ENCODE data around the gene LRRC59.

Gene LRRC59

GRCh38 chr17:50439008-50439407, 41.7 kb upstream of the LRRC59 start (continued):
- TF ChIP-seq PATZ1 (CRISPR knock-in tag; IDR thresholded peaks at IDR 0.05; ENCODE audit: borderline replicate concordance) (no peak), BACH2 (CRISPR knock-in tag; IDR thresholded peaks at IDR 0.05; ENCODE audit: borderline replicate concordance) (no peak), GLIS3 (CRISPR knock-in tag; IDR thresholded peaks at IDR 0.05) (no peak), ESRRG (CRISPR knock-in tag; IDR thresholded peaks at IDR 0.05) (no peak), ZFP3 (CRISPR knock-in tag; IDR thresholded peaks at IDR 0.05) (no peak)

DNA sequence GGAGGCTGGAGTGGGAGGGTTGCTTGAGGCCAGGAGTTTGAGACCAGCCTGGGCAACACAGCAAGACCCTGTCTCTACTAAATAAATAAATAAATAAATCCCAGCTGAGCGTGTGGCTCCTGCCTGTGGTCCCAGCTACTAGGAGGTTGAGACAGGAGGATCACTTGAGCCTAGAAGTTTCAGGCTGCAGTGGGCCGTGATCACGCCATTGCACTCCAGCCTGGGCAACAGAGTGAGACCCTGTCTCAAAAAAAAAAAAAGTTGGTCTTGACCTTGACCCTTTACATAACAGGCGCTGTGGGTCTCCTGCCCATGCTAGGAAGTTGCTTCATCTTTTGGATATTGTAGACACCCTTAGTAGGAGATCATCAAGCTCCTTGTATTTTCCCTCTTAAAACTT, 40.1 kb upstream of the LRRC59 start:
- ATAC-seq, result no peak
- TF ChIP-seq TOX (CRISPR knock-in tag; IDR thresholded peaks at IDR 0.05; ENCODE audit: borderline replicate concordance) (no peak), ESRRG (CRISPR knock-in tag; IDR thresholded peaks at IDR 0.05) (no peak), PATZ1 (CRISPR knock-in tag; IDR thresholded peaks at IDR 0.05; ENCODE audit: borderline replicate concordance) (no peak), CSRNP3 (CRISPR knock-in tag; IDR thresholded peaks at IDR 0.05) (no peak), OSR1 (CRISPR knock-in tag; IDR thresholded peaks at IDR 0.05) (no peak)

GRCh38 chr17:50432125-50432762, 34.9 kb upstream of the LRRC59 start:
- ATAC-seq, result no peak

DNA sequence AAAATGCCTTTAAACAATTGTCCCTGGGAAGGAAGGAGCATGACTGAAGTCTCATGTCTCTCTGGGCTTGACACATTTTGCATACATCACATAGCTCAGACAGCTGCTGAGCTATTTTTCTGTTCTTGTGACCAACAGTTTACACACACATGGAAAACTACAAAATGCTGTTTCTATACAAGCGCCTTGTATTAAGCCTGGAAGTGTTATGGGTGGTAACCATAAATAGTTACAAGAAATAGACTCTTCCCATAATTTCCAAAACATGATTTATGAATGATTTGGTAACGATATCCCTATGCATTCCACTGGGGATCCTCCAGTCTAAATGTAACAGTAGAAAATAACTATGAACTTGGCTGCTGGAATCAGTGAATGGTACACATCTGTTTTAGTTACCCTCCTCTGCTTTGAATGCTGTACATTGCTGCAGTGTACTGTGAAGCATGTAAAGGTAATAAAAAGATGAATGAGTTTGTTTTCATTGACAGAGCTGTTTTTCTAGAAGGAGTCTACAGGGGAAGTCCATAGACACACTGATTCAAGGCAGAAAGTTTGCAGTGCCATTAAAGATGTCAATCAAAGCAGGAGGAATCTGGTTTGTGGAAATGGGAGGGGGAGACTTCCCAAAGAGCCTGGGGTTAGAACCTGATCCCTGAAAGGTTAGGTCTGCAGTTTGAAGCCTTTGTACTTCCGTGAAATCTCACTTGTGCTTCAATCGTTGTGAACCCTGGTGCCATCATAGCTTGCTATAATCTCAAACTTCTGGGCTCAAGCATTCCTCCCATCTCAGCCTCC, 33.7 kb upstream of the LRRC59 start:
- no peak for ATAC-seq
- TF ChIP-seq GLIS3 (CRISPR knock-in tag; IDR thresholded peaks at IDR 0.05) (no peak), ISL1 (CRISPR knock-in tag; IDR thresholded peaks at IDR 0.05) (no peak), ARNTL (CRISPR knock-in tag; IDR thresholded peaks at IDR 0.05; ENCODE audit: borderline replicate concordance, low read depth) (no peak), ZNF70 (CRISPR knock-in tag; IDR thresholded peaks at IDR 0.05) (no peak), OSR1 (CRISPR knock-in tag; IDR thresholded peaks at IDR 0.05) (no peak), PPARA (CRISPR knock-in tag; IDR thresholded peaks at IDR 0.05; ENCODE audit: borderline replicate concordance) (no peak), ZC3H10 (CRISPR knock-in tag; IDR thresholded peaks at IDR 0.05) (no peak), TOX (CRISPR knock-in tag; IDR thresholded peaks at IDR 0.05; ENCODE audit: borderline replicate concordance) (no peak), RARB (CRISPR knock-in tag; IDR thresholded peaks at IDR 0.05) (no peak), TCF4 (CRISPR knock-in tag; IDR thresholded peaks at IDR 0.05; ENCODE audit: borderline replicate concordance) (no peak), POU6F1 (CRISPR knock-in tag; IDR thresholded peaks at IDR 0.05; ENCODE audit: borderline replicate concordance, low read depth) (no peak), ESRRG (CRISPR knock-in tag; IDR thresholded peaks at IDR 0.05) (no peak), SNAI2 (CRISPR knock-in tag; IDR thresholded peaks at IDR 0.05) (no peak), ZFP3 (CRISPR knock-in tag; IDR thresholded peaks at IDR 0.05) (no peak)
- TF ChIP-seq, protein P1, sequence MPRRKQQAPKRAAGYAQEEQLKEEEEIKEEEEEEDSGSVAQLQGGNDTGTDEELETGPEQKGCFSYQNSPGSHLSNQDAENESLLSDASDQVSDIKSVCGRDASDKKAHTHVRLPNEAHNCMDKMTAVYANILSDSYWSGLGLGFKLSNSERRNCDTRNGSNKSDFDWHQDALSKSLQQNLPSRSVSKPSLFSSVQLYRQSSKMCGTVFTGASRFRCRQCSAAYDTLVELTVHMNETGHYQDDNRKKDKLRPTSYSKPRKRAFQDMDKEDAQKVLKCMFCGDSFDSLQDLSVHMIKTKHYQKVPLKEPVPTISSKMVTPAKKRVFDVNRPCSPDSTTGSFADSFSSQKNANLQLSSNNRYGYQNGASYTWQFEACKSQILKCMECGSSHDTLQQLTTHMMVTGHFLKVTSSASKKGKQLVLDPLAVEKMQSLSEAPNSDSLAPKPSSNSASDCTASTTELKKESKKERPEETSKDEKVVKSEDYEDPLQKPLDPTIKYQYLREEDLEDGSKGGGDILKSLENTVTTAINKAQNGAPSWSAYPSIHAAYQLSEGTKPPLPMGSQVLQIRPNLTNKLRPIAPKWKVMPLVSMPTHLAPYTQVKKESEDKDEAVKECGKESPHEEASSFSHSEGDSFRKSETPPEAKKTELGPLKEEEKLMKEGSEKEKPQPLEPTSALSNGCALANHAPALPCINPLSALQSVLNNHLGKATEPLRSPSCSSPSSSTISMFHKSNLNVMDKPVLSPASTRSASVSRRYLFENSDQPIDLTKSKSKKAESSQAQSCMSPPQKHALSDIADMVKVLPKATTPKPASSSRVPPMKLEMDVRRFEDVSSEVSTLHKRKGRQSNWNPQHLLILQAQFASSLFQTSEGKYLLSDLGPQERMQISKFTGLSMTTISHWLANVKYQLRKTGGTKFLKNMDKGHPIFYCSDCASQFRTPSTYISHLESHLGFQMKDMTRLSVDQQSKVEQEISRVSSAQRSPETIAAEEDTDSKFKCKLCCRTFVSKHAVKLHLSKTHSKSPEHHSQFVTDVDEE (CRISPR knock-in tag; IDR thresholded peaks at IDR 0.05), result no peak

More at GRCh38 chr17:50432125-50432762, 34.9 kb upstream of the LRRC59 start:
- TF ChIP-seq, protein P1 (CRISPR knock-in tag; IDR thresholded peaks at IDR 0.05), result no peak
